Upper lobe of right lung (tissue), 1 donor: Measurements from ENCODE around the gene HSP90AA1. TPM values are rescaled to one million over a fixed set of nuclear protein-coding genes. Genes with fewer than 3 reads are reported as not detected.

Experiments used
- ATAC-seq: fragments of 200-7000 bp; cut with Tn5 transposase; one replicate; pipeline ENCODE4 v1.9.1; 2020; ENCODE audit warnings: mild to moderate bottlenecking, moderate library complexity
- DNase-seq: peaks from one replicate; pipeline ENCODE4 v3.0.0-alpha.2; 2020
- H3K27ac ChIP-seq: fragments of 200-600 bp; one replicate; pipeline ENCODE4 v1.8.0; 2022
- H3K27me3 ChIP-seq: fragments of 200-600 bp; one replicate; pipeline ENCODE4 v1.8.0; 2022; ENCODE audit warnings: mild to moderate bottlenecking
- H3K36me3 ChIP-seq: fragments of 200-600 bp; one replicate; pipeline ENCODE4 v1.8.0; 2022
- H3K4me1 ChIP-seq: fragments of 200-600 bp; one replicate; pipeline ENCODE4 v1.8.0; 2022
- H3K4me3 ChIP-seq: fragments of 200-600 bp; one replicate; pipeline ENCODE4 v1.8.0; 2022; ENCODE audit warnings: mild to moderate bottlenecking
- H3K9me3 ChIP-seq: fragments of 200-600 bp; one replicate; pipeline ENCODE4 v1.8.0; 2022
- intact Hi-C: fragments of 100-400 bp; cut with DNase I; formaldehyde crosslinking; loops from one replicate; pipeline ENCODE4 v1.11.0; 2022
- total RNA-seq: library from RNA; stranded (reverse); fragmentation: NEBNext Ultra II Directional; extraction: Animal tissue kit (Norgen Biotek cat#: 25700); gene quantifications from one replicate; pipeline ENCODE4 v1.2.1, GENCODE V29; 2021
- TF ChIP-seq, protein P1 (sequence below): fragments of 200-600 bp; IDR thresholded peaks from one replicate; pipeline ENCODE4 v1.8.0; 2022; ENCODE audit warnings: antibody characterized with exemption
- donor health status: DM: no; HTN: yes; CAD: no; lungs with severe emphysema.

The HSP90AA1 gene
- total RNA-seq, 1 donor from 2014 or later: 490 TPM

DNA sequence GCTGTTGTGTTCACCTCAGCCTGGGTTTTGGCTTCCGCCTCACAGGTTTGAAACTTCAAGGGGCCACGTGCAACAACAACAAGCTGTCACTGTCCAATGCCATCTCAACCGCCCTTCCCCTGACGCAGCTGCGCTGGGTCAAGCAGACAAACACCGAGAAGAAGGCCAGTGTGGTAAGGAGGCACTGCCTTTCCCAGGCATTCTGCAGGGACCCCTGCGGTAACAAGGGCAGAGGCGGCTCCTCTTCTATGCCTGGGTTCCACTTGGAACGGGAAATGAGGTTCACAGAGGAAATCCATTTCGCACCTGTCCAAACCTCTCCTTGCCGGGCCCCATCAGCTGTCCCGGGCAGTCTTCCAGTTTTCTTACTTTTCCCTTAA, 36.8 kb downstream of the HSP90AA1 start:
- H3K36me3 ChIP-seq: peaks cover 79% of the 10 kb centered on the region
- no peaks in the 10 kb centered on the region for H3K9me3 ChIP-seq
- TF ChIP-seq, protein P1, sequence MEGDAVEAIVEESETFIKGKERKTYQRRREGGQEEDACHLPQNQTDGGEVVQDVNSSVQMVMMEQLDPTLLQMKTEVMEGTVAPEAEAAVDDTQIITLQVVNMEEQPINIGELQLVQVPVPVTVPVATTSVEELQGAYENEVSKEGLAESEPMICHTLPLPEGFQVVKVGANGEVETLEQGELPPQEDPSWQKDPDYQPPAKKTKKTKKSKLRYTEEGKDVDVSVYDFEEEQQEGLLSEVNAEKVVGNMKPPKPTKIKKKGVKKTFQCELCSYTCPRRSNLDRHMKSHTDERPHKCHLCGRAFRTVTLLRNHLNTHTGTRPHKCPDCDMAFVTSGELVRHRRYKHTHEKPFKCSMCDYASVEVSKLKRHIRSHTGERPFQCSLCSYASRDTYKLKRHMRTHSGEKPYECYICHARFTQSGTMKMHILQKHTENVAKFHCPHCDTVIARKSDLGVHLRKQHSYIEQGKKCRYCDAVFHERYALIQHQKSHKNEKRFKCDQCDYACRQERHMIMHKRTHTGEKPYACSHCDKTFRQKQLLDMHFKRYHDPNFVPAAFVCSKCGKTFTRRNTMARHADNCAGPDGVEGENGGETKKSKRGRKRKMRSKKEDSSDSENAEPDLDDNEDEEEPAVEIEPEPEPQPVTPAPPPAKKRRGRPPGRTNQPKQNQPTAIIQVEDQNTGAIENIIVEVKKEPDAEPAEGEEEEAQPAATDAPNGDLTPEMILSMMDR: no peak
- intact Hi-C loops: no loop called here
- ATAC-seq (no peak), DNase-seq (no peak)
- H3K4me1 ChIP-seq: no peaks in the 10 kb centered on the region
- H3K27ac ChIP-seq: no peak overlapping the region
- H3K27me3 ChIP-seq: no peaks in the 10 kb centered on the region
- no peak overlapping the region for H3K4me3 ChIP-seq

DNA sequence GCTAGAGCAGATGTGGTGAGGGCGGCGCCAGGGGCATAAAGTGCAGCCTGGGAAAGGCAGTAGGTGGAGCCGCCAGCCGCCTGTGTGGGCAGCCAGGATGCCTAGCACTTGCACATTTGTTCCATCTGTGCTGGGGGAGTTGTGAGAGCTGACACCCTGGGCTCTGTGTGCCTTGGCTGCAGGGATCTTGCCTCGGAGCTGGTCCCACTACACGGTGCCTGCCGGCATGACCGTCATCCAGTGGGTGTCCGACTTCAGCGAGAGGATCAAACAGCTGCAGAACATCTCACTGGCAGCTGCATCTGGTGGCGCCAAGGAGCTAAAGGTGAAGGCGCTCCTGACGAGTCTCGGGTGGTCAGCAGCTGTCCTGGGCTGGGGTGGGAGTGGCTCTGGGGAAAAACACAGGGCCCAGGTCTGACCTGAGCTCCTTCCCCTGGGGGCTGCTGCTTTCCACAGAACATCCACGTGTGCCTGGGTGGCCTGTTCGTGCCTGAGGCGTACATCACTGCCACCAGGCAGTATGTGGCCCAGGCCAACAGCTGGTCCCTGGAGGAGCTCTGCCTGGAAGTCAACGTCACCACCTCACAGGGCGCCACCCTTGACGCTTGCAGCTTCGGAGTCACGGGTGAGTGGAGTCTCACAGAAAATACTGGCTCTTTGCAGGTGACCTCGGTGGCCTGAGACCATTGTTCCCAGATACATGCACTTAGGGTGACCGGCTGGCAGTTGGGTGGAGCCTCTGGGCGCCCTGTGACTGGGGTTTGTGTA, 37.4 kb downstream of the HSP90AA1 start:
- no peak overlapping the region for H3K4me3 ChIP-seq
- no peaks in the 10 kb centered on the region for H3K9me3 ChIP-seq
- DNase-seq (no peak), ATAC-seq (no peak)
- TF ChIP-seq, protein P1: no peak
- intact Hi-C loops: no loop called here
- H3K36me3 ChIP-seq: peaks cover 85% of the 10 kb centered on the region
- no peaks in the 10 kb centered on the region for H3K4me1 ChIP-seq
- H3K27ac ChIP-seq: no peak overlapping the region
- H3K27me3 ChIP-seq: no peaks in the 10 kb centered on the region

DNA sequence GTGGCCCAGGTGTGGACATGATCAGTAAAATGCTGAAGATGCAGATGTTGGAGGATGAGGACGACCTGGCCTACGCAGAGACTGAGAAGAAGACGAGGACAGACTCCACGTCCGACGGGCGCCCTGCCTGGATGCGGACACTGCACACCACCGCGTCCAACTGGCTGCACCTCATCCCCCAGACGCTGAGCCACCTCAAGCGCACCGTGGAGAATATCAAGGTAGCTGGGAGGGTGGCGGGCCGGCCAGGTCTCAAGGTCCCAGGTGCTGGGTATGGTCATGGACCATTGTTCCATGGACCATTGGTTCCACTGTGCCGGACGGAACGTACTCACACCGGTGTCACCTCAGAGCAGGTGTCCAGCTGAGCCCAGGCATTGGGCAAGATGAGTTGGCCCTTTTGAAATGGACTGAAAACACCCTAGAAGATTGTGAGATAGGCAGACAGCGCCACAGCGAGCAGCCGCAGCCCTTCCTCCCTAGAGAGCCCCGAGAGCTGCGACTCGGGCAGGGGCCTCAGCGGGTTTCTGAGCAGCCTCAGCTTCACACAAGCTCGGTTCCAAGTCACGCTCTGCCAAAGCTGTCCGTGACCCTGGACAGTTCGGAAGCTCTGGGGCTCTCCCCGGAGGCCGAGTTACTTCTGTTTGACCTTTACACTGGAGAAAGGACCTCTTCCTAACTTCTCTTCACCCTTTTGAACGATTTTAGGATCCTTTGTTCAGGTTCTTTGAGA, 38.9 kb downstream of the HSP90AA1 start:
- no peak for DNase-seq
- intact Hi-C loops: no loop called here

DNA sequence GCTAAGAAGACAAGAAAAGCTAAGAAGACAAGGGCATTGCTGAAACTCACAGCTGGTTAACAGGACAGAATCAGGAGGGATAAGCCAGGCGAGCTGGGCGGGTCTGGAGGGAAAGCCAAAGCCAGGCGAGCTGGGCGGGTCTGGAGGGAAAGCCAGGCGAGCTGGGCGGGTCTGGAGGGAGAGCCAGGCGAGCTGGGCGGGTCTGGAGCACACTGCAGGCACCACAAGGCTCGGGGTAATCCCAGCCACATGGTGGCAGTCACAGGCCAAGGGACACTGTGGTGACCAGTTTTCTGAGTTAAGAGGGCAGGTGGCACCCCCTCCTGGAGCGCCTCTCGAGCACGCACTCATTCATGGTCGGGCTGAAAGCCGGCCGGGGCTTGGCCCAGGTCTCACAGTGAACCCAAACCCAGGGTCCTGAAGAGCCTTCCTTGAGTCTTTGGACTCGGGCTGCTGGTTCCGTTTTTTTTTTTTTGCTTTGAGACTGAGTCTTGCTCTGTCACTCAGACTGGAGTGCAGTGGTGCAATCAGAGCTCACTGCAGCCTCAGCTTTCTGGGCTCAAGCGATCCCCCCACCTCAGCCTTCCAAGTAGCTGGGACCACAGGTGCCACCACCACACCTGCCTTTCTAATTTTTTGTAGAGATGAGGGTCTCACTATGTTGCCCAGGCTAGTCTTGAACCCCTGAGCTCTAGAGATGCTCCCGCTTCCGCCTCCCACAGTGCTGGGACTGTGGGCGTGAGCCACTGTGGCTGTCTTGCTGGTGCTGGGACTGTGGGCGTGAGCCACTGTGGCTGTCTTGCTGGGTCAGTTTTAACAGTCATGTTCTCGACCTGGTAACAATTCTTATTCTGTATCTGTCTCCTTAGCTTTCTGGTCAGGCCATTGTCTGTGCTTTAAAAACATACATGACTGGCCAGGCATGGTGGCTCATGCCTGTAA, 40.2 kb downstream of the HSP90AA1 start:
- intact Hi-C loops: no loop called here
- DNase-seq (peak; percentile 88), ATAC-seq (peak; percentile 94)
- Histone ChIP-seq H3K36me3 (peaks cover 97% of the 10 kb centered on the region), H3K9me3 (no peaks in the 10 kb centered on the region), H3K27me3 (no peaks in the 10 kb centered on the region), H3K4me3 (no peak overlapping the region), H3K4me1 (no peaks in the 10 kb centered on the region), H3K27ac (no peak overlapping the region)
- TF ChIP-seq, protein P1: peak; percentile 41

More for the DNA sequence above, 38.9 kb downstream of the HSP90AA1 start:
- TF ChIP-seq, protein P1: no peak
- H3K27me3 ChIP-seq: no peaks in the 10 kb centered on the region
- no peak overlapping the region for H3K27ac ChIP-seq
- ATAC-seq: no peak
- no peak overlapping the region for H3K4me3 ChIP-seq
- no peaks in the 10 kb centered on the region for H3K4me1 ChIP-seq
- no peaks in the 10 kb centered on the region for H3K9me3 ChIP-seq
- H3K36me3 ChIP-seq: peaks cover 97% of the 10 kb centered on the region

DNA sequence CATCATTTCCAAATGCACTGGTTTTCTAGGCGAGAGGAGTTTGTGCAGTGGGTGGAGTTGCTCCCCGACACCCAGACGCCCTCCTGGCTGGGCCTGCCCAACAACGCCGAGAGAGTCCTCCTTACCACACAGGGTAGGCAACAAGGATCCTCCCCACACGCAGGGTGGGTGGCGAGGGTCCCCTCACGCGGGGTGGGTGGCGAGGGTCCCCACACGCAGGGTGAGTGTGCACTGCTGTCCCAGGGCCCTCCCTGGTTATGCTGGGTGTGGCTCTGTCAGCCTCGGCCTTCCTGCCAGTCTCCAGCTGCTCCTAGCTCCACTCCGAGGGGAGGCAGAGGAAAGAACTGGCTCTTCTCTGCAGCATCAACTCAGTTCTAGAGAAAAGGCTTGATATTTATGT, 42.3 kb downstream of the HSP90AA1 start:
- H3K27me3 ChIP-seq: no peaks in the 10 kb centered on the region
- intact Hi-C loops: no loop called here
- H3K36me3 ChIP-seq: peaks cover 97% of the 10 kb centered on the region
- no peak for ATAC-seq
- H3K9me3 ChIP-seq: no peaks in the 10 kb centered on the region
- no peak overlapping the region for H3K4me3 ChIP-seq
- no peak overlapping the region for H3K27ac ChIP-seq
- TF ChIP-seq, protein P1: no peak
- no peaks in the 10 kb centered on the region for H3K4me1 ChIP-seq
- no peak for DNase-seq
